ENCODE measurements around the gene ST7L.
A peak's percentile ranks its signal among the peaks of the same experiment; 100 is the strongest.

The ST7L gene

DNA sequence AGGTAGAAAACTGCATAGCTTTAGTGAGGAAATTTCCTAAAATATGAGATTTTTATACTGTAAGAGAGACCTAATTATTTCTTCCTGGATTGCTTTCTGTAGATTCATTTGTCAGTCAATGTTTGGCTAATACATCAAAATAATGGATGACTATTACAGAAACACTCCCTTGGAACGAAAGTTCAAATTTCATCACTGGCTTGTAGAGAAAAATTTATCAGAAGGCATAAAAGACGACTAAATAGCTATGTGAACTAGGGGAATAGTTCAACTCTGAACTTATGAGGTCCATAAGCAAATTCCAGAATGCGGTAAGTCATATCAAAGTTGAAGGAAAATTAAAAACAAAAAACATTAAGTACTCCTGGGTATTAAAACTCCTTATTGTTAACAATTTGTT is 74.2 kb downstream of the ST7L start:
- DNase-seq (ENCODE audit: low spot score) = no peak

DNA sequence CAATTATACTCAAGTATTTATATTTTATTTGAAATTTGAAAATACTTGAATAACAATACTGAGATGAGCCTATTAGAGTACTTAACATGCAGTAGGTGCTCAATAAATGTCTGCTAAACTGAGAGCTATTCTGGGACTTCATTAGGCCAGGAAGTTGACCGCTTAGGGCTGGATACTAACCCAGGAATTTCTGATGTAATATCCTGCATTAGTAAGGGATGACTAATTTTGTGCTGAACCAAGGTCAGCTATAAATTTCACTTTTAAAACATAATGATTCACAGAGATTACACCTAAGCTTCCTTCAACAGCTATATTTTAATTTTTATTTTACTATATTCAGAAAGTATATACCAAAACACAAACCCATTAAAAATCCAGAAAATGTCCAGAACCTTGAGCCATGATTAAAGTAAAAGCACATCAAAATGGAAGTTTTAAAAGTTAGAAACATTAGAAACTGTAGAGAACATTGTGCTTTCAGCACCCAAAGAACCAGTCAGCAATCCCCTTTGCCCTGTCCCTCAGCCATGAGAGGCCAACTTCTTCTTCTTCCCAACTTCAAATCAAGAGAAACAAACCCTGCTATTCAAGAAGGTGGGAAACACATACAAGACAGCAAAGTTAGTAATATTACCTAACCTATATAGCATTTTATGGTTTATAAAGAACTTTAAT is 74.8 kb downstream of the ST7L start:
- DNase-seq (ENCODE audit: low spot score) = peak; percentile 81

DNA sequence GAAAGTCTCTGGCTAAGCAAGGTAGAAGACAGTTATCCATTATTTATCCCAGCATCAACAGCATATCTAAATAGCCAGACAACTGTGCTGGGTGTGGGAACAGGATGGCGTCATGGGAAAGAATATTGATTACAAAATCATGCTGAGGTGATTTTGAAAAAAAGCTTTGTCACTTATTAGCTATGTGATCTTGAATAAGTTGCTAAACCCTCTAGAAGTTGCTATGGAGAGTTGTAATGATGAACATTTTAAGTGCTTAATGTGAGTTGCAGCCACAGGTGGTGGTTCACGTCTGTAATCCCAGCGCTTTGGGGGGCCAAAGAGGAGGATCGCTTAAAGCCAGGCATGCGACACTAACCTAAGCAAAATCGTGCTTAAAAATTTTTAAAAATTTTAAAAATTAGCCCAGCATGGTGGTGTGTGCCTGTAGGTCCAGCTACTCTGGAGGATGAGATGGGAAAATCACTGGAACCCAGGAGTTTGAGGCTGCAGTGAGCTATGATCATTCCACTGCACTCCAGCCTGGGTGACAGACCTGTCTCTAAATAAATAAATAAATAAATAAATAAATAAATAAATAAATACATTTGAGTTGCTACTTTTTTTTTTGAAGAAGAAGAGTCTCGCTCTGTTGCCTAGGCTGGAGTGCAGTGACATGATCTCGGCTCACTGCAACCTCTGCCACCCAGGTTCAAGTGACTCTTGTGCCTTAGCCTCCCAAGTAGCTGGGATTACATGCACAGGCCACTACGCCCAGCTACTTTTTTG is 76.6 kb downstream of the ST7L start:
- DNase-seq (ENCODE audit: low spot score) = no peak

DNA sequence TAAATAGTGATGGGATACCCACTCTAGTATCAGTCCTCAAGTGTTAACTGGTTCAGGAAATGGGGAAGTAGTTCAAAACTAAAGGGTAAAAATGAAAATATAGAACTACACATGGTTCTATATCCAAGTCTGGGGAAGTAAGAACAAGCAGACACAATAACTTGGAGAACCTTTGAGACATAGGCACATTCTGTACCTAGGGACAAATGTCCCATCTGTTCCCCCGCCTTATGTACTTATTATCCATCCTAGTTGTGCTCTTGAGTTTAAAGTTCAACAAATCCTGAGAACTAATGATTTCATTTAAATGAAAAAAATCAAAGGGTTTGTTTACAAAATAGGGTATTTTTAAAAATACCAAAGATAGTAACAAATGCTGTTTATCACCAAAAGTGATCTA is 77.6 kb downstream of the ST7L start:
- DNase-seq (ENCODE audit: low spot score) = no peak

DNA sequence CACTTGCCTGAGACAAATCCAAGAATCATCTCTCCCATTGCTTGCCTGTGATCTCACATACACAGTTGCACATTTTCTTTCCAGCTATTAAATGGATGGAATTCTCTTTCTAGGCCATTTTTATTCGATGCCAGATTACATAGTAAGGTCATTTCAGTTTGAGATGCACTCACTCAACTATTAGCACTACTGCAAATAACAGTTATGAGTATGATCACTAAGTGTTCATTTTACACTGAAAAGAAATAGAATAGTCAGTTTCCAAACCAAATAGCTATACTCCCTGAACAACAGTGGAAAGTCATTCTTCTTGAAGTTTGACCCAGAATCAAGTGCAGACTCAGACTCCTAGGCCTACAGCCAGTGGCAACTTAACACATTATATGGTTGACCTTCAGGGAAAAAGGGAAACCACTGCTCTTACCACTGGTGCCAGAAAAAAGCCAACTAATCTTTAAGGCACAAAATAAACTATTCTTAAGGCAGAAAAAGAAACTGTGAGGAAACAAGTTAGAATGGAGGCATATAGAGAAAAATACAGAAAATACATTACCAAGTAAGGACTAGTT is 78.6 kb downstream of the ST7L start:
- no peak for DNase-seq (ENCODE audit: low spot score)

DNA sequence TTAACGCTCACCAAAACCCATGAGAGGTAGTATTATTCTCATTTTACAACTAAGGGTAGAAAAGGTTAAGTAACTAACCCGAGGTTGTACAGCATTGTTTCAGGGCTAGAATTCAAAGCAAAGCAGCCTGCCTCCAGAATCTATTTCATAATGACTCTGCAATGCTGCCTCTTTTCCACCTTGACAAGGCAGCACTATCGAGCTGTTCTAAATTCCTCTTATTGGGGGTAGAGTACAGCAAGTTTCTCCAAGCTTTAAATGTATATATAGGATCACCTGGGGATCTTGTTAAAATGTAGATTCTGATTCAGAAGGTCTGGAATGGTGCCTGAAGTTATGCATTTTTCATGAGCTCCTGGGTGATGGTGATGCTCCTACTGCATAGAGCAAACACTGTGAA is 80.1 kb downstream of the ST7L start:
- no peak for DNase-seq (ENCODE audit: low spot score)

DNA sequence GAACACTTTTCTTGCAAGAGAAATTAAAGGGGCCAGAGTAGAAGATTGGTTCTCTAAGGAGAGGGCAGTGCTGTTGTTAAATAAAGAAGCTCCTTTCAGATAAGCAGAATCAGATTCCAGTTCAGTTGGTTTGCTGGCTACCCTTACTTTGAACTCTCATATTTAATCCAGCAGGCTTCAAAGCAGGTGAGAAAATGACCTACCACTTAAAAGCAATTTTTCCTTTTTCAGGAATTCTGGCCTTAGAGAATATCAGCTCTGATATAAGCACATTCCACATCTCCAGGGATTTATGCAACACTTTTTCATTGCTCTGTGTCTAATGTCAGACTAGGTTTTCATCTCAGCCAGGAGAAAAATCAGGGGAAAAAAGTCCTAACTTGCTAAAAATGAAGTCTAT is 81.5 kb downstream of the ST7L start:
- DNase-seq (ENCODE audit: low spot score) = no peak

DNA sequence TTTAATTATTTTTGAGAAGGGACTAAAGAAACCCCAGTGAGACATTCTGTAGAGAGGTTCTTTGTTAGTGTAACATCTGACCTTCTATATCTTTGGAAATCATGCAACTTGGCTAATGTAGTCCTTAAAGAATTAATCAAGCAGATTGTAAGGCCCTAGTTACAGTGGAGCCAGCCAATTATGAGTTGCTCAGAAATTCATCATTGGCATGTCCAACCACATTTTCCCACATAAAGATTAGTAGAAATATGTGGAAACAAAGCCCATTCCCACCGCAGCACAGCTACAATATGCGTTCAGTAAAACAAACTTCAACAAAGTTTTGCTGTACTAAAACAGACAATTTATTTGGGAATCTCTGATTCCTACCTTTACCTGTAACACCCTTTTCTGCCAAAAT is 82.4 kb downstream of the ST7L start:
- no peak for DNase-seq (ENCODE audit: low spot score)

DNA sequence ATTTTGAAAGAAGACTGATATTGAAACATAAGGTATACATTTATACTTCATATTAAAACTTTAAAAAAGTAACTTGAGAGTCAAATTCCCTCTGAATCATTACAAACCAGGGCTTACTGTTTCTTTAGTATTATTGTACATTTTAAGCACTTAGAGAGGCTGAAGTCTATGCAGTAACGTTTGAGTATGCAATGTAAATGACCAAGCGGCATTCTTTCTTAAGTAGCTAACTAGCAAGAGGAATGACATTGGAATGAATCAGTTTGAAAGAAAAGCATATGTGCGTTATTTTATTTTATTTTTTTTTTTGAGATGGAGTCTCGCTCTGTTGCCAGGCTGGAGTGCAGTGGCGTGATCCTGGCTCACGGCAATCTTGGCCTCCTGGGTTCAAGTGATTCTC is 85.9 kb downstream of the ST7L start:
- DNase-seq (ENCODE audit: low spot score) = no peak

DNA sequence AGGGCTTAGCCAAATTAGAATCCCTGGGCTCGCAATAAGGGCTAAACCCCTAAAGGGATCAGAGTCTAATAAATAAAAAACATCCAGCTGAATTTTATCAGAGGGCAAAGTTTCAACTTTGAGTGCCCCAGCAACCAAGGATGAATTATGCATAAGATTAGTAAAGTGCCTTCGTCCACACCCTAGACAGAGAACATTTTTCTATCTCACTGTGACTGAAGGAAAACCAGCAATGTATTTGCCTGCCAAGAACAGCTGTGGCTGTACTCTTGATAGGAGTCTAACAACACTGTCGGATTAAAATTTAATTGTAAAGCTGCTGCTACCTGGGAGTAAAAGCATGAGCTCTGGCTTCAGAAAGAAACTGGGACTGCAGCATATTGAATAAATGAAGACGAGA is 86.9 kb downstream of the ST7L start:
- no peak for DNase-seq (ENCODE audit: low spot score)

DNA sequence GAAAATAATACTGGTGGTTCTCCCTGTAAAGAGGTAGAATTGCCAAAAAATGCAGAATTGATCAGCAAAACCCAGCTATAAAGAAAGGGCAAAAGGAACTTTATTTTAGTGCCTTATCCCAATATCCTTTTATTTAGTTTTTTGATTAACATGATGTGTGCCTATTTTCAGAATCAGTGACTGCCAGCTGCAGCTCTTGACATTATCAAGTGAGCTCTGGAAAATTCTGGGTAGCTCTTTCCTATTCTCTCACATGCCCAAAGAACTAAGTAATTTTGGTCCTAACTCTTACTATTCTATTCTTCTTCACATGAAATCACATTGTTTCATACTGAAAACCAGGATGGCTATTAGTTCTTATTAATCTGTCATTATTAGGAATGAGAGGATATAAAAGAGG is 88.1 kb downstream of the ST7L start:
- no peak for DNase-seq (ENCODE audit: low spot score)

DNA sequence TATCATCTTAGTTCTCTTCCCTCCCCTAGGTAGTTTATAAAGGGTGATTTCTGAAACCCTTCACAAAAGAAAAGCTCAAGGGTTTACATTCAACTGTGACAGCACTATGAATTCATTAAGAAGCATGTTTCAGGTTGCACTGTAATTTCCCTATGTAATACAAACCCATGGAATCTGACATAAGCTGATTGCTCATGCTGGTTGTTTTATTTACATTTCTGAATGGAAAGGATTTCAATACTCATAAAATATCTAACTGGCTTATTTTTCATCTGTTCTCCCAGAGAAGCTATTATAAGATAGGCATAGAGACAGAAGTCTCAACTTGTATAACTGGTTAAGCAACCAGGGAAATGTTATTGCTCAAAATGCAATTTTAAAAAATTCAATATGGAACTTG is 89.6 kb downstream of the ST7L start:
- no peak for DNase-seq (ENCODE audit: low spot score)

DNA sequence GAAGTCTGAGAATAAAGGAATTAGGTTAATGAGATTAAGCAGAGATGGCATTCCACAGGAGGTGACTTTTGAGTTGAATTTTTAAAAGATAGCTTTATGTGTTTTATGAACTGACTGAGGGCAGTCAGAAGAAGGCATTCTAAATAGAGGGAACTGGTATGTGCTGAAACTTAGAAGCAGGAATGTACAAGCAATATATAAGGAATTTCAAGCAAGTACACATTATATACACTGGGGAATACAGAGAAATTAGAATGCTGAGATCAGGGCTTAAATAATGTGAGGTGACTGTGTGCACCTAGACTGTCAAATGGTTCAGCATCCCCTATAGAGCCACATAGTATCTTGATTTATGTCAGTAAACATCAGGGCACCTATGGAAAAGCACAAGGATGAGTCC is 90.9 kb downstream of the ST7L start:
- DNase-seq (ENCODE audit: low spot score) = no peak

DNA sequence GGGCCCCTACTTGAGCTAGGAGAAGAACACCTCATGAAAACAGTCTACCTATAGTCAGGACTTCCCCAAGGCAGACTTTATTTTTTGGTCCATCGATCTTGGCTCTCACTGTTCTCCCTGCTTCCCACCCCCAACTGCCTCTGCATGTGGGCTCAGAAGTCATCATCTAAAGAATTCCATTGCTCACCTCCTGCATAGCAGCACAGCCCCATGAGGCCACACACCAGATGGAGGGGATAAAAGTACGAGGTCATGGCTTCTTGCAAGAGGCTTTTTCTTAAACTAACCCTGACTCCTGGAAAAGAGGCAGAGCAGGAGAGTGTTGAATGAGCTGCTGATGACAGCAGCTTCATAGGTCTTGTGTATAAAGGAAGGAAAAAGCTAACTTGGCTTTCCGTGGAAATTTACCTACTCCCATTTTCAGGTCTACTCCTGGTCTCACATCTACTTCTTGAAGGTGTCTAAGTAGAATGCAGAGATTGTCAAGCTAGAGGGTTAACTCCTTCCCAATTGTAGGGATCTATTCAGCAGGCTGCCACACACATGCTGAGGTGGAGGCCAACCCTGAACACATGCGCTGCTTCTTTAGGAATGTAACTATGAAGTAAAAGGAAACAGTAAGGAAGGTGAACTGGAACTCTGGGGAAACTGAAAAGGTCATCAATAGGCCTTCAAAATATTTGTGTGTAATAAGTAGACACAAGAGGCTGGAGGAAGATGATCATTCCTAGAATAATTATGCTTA is 91.5 kb downstream of the ST7L start:
- DNase-seq (ENCODE audit: low spot score) = no peak

DNA sequence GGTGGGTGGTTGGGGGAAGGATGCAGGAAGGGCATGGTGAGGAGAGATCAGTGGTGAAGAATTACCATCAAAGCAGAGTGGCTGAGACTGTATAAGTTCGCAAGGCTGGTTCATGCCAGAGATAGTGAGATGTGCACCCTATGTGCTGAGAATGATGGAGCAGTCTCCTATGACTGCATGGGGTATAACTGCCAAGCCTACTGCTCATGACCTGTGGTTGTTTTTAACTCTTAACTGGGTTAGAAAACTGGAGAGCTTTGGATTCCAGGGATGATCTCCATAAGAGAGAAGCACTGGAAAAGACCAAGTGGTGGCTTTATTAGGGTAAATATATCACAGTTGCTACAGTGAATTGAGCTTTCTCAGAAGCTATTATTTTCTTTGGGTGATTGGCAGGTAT is 94.0 kb downstream of the ST7L start:
- no peak for DNase-seq (ENCODE audit: low spot score)

DNA sequence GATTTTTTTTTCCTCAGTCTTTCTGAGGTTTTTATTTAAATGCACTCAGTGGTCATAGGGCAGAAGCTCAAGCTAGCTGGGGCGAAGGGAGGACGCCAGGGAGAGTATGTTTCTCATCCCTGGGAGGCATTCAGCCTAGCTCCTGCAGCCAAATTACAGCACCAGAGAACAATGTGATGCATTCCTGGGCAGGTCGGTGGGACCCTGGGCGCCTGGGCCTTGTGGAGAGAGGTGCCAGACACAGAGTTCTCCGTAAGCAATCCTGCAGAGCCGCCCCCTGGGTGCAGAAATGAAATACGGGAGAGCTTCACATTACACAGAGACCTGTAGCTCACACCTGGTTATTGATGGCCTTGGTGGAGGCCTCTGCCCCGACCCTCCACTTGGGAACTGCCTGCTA is 94.7 kb downstream of the ST7L start:
- DNase-seq (ENCODE audit: low spot score) = no peak

DNA sequence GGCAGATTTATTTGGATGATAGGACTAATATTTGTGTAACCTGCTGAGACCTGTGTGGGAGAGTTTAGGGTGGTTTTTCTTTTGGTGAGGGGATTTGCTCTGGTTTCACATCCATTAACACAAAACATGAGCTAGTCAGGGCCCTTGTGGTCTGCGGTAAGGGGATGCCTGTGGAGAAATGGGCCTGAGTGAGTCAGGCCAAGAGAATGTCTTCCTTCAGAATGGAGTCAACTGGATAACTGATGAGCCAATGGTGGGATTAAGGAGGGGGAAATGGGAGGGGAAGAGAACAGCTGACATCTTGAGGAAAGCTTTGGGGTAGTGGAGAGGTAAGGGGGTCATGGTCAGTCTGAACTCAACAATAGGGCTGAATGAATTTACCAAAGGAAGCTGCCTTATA is 96.3 kb downstream of the ST7L start:
- DNase-seq (ENCODE audit: low spot score) = peak; percentile 16

DNA sequence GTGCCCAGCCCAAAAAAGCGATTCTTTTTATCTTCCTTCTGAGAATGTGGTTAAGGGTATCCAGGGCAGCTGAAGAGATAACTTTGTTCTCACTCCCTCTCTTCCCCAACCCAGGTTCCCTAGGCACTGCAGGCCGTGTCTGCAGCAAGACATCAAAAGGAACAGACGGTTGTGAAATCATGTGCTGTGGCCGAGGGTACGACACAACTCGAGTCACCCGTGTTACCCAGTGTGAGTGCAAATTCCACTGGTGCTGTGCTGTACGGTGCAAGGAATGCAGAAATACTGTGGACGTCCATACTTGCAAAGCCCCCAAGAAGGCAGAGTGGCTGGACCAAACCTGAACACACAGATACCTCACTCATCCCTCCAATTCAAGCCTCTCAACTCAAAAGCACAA is 98.8 kb downstream of the ST7L start:
- DNase-seq (ENCODE audit: low spot score) = no peak

DNA sequence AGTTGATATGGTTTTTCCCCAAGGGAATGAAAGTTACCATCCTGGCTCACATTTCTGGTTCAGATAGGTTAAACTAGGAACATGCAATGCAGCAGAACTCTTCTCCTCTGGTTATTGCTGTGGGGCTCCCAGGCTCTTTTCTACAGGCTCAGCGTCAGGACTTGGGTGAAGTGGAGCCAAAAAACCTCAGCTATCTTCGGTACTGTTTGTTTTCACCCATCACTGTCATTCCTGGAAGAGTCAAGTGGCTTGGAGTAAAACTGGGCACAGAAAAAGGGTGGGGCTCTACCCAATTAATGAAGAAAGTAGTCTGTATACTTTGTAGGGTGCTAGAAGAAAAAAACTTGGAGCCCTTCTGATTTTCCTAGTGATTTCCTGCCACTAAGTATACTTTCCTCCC is 100.8 kb downstream of the ST7L start:
- DNase-seq (ENCODE audit: low spot score) = no peak

DNA sequence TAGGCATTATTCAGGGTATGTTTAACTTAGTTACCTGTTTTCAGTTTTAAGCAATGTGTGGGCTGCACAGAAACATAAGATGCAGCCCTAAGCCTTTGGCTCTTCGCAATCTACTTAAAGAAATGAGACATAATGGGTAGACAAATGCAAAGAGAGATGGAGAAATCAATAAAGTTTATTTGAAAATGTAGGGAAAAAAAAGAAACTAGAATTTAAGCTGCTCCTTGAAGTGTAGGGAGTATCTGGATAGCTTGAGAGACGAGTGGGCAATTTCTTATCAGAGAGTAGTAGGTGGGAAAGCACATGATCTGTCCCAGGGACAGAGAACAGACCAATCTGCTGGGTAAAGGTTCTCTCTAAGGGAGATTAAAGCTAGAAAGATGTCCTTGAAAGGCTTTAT is 101.3 kb downstream of the ST7L start:
- DNase-seq (ENCODE audit: low spot score) = no peak

DNA sequence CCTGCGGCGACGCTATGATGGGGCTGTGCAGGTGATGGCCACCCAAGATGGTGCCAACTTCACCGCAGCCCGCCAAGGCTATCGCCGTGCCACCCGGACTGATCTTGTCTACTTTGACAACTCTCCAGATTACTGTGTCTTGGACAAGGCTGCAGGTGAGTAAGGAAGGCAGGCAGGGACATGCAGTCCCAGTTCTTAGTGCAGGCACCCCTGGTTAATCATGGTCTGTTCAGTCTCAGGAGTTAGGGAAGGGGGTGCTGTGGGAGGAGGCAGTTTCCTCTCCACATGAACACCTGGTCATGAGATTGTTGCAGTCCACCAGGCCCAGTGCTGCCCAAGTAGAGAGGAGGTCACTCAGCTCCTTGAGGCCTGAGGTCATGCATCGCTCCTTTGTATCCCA is 101.7 kb downstream of the ST7L start:
- DNase-seq (ENCODE audit: low spot score) = no peak

DNA sequence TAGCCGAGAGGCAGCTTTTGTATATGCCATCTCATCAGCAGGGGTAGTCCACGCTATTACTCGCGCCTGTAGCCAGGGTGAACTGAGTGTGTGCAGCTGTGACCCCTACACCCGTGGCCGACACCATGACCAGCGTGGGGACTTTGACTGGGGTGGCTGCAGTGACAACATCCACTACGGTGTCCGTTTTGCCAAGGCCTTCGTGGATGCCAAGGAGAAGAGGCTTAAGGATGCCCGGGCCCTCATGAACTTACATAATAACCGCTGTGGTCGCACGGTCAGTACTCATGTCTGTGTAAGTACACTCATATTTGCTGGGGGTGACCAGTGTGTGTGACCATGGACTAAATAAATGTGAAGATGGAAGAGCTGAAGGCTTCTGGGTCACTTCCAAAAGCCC is 102.8 kb downstream of the ST7L start:
- DNase-seq (ENCODE audit: low spot score) = no peak

All from LoVo (cell line).